ENCODE results near the gene ROBO2.

Gene ROBO2

DNA sequence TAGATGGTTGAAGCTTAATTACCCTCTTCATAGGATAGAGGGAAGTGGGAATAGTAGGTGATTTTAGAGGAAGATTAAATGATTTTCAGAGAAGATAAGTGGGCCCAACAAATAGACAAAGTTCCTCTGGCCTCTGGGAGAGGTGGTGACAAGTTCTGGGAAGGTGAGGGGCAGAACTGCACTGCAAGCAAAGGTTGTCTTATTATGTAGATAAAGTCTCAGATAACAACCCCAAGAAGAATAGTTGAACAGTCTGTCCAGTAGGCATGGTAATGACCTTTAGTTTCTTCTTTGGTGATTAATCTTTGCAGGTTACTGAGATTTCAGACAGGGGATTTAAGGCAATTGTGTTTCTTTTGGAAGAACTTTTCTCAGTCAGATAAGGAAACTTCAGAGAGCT lies 439.1 kb downstream of the ROBO2 start:
- DNase-seq (ENCODE audit: low read depth in 2 of 2), result no peak

DNA sequence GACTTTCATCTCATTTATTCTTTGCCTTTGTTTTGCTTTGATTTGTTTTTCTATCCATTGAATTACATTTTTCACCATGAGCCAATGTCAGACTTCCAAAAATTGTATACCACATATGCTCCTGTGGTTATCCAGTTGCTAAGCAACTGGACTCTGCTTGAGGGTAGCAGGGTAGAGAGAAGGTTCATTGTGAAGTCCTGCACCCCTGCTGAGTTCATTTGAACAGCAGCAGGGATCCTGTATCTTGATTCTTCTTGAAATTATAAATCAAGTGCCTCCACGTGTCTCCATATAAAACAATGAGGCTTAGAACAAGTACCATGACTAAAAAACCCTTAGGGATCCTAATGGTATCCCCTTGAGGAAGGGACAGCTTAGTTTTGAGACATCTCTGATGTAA lies 449.3 kb downstream of the ROBO2 start:
- DNase-seq (ENCODE audit: low read depth in 2 of 2), result no peak

DNA sequence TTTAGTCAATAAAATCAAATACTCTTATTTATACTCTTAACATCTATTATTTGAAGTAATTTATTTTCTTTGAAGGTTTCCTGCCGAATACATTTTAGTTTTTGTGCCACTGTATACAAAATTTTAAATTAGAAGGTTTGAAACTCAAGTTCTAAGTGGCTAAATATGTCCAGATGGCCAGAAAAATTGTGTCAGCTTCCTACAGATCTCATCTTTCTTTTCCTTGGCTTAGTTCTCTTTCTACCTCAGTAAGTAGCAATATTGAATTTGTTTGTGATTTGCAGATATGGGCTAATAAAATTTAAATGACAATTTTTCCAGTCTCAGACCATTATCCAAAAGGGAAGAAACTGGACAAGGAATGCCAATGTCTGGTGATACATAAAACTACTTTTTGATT lies 452.1 kb downstream of the ROBO2 start:
- no peak for DNase-seq (ENCODE audit: low read depth in 2 of 2)

DNA sequence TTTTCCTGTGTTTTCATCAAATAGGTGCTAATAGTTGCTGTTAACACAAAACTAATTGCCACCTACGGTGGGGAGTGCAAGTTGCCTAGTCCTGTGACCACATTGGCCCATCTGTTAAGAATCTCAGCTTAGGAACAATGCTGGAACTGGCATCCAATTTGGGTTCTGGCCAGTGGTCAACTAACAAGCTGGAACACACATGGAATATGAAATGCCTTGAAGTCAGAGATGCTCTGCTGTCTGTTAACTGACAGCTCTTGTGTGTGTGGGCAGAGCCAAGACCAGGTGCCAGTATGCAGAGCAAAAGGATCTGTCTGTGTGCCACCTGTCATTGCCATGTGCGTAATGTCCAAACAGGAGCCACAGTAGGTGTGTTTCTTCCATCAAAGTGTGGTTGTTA lies 460.8 kb downstream of the ROBO2 start:
- DNase-seq (ENCODE audit: low read depth in 2 of 2), result no peak

DNA sequence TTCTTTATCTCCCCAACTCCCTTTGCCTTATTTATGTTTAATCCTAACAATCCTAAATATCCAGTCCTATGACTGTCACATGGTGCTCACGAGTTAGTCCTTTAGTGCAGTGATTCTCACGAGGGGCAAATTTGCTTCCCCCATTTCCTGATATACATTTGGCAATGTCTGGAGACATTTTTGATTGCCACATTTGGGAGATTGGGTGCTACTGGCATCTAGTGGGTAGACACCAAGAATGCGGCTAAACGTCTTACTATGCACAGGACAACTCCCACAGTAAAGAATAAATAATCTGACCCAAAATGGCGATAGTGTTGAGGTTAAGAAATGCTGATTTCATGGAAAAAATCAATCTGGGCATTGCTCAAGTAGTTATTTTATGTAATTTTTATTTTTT lies 466.5 kb downstream of the ROBO2 start:
- DNase-seq (ENCODE audit: low read depth in 2 of 2), result no peak

DNA sequence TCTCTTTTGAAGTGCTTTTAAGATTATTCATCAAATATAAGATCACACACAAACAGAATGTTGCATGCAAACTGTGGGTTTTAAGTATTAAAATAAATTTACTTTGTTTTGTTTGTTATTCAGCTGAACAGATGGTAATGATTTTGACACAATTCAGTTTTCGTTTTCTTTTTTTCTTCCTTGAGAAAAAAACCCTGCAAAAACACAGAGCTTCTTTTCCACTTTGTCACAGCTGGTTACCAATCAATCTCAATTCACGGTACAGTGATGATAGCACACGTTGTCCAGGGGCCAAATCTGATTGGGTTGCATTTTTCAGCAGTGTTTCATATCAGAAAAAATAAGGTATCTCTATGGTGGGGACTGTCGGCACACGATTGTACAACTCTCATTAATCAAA lies 473.6 kb downstream of the ROBO2 start:
- peak; percentile 80 to 83 for DNase-seq (ENCODE audit: low read depth in 2 of 2)

DNA sequence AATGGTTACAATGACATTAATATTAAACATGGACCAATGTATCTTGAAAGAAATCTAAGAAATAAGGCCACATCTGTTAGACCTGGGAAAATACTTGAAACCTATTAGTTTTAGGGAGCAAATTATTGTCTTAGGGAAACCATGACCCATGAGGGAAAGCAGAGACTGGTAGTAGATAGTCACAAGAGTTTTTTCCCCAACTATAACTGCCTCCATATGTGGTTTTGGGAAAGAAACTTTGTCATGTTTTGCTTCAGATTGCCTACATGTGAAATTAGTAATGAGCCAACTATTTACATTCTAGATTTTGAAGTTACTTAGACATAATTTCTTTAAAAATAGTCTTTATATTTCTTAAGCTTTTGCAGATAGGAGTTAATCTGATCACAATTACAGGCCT lies 474.9 kb downstream of the ROBO2 start:
- peak in 1 of 2 experiments; percentile 19 for DNase-seq (ENCODE audit: low read depth in 2 of 2)

DNA sequence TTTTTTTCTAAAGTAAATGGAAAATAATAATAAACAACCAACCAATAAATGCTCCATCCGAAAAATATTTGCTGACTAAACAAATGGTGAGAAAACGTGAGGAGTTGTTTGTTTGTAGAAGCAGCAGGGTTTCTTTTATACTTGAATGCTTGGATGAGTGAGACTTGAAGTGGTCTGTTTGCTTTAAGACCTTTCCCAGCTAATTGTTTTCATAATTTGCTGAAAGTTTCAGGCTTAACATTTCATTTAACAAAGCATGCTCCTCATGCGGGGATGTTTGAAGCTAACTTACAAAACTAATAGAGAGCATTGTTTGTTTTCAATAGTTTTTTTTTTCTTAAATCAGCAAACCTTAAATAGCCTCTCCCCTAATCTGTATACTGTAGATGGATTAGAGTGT lies 484.6 kb downstream of the ROBO2 start:
- DNase-seq (ENCODE audit: low read depth in 2 of 2), result no peak

DNA sequence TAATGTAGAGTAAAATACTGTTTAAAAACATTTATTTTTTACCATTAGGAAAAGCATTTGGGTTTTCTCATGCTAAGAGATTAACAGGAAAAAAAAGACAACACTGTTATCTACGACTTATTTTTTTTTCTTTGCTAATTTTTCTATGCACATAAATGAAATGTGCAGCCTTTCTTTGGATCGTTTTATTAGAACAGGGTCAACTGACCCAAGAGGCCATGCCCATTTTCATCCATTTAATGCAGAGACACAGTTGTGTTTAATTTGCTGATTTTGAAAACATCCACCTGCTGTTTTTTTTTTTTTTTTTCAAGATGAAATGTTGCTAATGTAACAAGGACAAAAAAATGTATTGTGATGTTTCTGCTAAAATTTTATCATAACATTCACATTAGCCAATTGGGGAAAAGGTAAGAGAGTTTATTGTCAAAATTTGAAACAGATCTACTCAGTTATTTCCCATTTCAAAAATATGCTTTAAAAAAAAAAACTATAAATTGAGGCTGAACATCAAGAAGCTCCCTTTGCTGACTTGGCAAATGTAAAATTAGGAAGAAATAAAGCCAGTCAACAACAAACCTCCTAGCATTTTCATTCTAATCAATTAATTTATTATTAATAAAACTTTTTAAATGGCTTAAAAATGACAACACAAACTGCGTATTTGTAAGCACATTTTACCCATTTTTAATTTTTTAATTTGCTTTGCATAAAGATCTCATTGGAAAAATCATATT lies 485.2 kb downstream of the ROBO2 start:
- no peak for DNase-seq (ENCODE audit: low read depth in 2 of 2)

DNA sequence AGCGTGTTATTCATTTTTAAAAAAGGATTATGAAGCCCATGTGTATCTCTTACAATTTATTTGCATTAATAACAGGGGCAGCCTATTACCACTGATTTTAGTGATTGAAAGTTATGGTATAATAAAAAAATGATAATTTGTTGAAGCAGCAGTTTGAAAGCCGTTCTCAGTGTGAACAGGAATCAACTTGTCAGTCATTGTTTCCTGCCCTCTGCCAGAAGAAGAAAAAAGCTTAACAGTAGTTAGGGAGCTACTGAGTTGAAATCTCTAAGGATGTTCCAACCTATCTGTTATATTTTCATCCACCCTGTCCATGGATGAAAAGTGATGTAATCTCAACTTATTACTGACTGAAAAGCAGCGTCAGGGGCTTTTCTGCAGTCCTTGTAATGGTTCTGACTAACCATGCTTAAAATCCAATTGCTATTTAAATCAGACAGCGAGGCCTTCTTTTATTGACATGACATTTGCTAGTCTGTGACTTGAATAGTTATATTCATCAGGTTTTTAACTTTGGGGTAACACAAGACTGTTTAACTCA lies 486.7 kb downstream of the ROBO2 start:
- no peak for DNase-seq (ENCODE audit: low read depth in 2 of 2)

DNA sequence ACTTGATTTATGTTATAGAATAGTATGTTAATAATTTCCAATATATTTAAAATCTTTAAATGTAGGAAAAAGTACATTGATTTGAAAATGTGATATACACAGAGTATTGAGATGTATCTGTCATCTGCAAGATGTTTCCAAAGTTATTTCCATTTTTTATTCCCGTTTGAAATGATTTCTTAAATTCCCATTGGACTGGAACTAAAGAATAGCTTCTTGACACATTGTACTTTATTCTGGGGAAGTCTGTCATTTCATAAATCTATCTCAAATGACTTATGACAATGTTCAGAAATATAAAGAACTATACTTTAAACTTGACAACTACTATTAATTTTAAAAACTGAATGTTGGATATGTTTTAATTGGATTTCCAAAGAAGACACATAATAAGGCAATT lies 489.6 kb downstream of the ROBO2 start:
- no peak for DNase-seq (ENCODE audit: low read depth in 2 of 2)

DNA sequence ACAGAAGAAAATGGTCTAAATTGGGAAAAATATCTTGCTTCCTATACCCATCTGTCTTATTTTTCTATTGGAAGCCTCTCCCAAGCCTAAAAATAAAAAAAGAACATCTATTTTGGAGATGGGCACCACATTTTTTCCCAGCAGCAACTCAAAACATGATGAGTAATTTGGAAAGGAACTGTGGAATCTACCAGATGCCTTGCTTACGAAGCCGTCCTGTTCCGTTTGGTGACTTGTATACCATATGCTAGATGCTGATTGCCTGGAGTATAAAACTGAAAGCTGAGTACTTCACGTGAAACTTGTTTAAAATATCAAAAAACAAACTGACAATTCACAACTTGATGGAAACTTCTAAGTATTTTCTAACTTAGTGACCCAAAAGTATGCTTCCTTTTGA lies 491.0 kb downstream of the ROBO2 start:
- peak in 1 of 2 experiments; percentile 20 for DNase-seq (ENCODE audit: low read depth in 2 of 2)

DNA sequence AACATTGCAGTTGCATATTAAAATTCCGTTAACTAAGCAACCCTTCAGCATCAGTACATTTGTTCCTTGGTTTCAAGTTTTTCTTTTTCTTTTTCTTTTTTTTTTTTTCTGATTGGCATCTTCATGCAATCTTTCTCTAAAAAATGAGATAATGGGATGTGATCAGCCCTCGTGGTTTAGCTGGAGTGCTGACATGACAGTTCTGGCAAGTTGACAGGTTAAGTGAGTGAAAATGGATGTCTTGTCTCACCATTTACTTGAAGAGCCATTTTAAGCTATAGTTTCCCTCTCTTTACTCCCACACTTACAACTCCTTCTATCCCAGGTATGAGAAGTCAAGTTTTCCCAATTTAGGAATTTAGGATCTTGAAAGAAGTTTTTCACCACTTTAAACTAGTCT lies 495.2 kb downstream of the ROBO2 start:
- DNase-seq (ENCODE audit: low read depth in 2 of 2), result no peak

DNA sequence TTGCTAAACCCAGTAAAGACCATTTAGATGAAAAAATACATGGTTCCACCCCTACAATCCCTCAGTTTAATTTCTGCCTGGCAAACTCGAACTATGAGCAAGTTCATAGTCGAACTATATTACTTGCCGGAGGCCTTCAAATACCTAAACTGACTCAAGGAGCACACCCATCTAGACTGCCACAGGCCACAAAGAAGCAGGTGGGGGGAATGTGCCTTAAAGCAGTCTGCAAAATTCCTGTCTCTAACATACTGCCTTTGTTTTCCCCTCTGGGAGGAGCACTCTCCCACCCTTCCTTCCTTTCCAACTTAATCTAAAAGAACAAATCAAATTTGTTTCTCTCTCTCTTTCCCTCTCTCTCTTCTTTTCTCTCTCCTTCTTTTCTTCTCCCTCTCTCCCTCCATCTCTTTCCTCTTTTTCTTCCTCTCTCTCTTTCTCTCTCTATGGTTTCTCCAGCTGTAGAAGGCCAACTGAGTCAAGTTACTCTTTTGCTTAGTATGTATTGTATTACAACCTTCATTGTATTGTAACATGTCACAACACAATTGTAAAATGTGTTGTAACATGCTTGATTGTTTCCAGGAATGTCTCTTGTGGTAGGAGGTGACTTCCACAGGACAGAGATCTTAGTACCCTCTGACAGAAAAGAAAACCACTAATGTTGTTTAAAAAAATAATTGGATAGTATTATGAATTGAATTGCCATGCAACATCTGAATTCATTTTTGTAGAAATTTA lies 496.3 kb downstream of the ROBO2 start:
- no peak for DNase-seq (ENCODE audit: low read depth in 2 of 2)

DNA sequence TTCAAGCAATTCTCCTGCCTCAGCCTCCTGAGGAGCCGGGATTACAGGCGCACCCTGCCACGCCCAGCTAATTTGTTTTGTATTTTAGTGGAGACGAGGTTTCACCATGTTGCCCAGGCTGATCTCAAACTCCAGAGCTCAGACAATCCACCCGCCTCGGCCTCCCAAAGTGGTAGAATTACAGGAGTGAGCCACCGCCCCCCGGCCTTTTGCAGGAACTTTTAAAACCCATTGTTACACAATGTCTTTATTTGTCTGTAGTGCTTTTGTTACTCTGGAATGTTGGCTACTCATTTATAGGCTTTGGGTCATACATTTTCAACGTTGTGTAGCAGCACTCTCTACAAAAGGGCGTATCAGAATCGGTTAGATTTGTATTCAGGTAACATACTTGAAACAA lies 499.1 kb downstream of the ROBO2 start:
- no peak for DNase-seq (ENCODE audit: low read depth in 2 of 2)

DNA sequence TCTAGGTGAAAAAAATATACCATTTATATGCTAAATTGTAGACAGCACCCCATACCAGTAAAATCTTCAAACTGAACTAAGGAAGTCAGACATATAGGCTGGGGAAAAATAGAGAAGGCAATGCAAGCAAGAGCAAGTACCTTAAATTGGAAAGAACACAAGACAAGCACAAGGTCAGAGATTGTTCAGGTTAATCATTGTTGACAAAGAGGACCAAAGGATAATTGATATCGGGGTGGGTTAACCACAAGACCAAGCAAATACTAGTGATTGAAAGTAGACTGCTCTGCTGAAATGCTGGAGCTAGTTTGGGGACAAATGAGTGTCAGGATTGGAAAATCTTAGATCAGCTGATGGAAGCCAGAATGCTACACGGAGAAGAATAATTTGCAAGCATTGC lies 499.8 kb downstream of the ROBO2 start:
- no peak for DNase-seq (ENCODE audit: low read depth in 2 of 2)

DNA sequence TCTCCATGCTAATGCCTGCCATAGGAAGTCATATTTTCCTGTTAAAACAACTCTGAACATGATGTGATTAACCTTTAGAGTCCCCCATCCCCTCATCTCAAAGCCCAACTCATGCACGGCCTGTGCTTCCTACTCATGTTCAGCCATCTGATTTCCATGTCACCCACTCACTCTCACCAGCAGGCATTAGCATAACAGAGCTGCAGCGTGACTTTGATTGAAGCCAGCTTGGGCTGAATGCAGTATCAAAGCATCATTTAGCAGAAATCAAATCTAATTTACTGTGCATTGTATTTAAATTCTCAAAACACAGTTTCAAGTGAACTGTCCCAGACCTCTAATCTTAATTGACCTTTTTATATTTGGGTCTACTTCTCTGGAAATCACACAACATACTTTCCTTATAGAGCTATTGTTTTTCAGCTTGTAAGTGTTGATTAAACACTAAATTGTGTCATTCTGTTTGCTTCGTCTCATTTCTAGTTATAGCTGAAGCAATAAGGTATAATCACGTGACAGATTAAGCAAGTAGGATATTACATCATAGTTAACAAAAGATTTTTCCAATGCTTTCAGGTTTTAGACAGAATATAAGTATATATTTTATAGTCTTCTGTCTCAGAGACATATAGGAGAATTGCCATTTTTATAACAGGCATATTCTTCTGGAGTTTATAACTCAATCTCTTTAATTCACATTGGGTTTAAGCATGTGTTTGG lies 501.5 kb downstream of the ROBO2 start:
- no peak for DNase-seq (ENCODE audit: low read depth in 2 of 2)

DNA sequence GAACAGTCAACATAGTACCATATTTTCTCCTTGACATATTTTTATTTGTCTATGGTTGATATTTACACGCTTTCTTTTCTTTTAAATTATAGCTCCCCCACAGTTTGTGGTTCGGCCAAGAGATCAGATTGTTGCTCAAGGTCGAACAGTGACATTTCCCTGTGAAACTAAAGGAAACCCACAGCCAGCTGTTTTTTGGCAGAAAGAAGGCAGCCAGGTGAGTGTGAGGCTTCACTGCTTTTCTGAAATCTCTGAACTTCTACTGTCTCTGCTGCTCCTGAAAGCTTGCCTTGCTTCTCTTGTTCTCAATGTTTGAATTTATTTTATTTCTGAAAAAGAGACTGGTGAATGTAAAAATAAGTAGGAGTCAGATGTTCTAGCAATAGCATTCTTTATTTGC lies 506.3 kb downstream of the ROBO2 start:
- no peak for DNase-seq (ENCODE audit: low read depth in 2 of 2)

DNA sequence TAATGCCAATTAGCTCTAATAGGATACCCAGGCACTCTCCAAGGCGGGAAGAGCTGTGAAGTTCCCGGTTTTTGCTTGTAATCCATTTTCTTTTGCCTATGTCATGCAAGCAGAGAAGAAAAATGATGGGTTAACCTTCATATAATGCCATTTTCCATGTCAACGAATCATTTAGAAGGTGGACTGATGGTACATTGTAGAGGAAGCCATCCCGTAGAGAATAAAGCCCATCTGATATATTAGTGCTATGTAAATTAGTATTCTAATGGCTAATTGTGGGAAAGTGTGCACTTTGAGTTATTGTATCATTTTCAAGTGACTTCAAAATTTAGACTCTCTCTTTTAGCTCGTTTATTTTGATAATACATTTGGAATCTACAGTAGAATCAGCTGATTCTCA lies 509.1 kb downstream of the ROBO2 start:
- no peak for DNase-seq (ENCODE audit: low read depth in 2 of 2)

DNA sequence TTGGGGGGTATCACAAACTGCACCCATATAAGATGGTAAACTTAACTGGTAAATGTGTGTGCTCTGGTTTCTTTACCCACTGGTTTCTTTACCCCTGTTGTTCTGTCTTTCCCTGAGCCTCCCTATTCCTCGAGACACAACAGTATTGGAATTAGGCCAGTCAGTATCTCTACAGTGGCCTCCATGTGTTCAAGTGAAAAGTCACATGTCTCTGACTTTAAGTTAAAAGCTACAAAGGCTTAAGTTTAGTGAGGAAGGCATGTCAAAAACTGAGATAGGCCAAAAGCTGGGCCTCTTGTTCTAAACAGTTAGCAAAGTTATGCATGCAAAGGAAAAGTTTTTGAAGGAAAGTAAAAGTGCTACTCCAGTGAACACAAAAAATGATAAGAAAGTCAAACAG lies 513.3 kb downstream of the ROBO2 start:
- DNase-seq (ENCODE audit: low read depth in 2 of 2), result no peak

DNA sequence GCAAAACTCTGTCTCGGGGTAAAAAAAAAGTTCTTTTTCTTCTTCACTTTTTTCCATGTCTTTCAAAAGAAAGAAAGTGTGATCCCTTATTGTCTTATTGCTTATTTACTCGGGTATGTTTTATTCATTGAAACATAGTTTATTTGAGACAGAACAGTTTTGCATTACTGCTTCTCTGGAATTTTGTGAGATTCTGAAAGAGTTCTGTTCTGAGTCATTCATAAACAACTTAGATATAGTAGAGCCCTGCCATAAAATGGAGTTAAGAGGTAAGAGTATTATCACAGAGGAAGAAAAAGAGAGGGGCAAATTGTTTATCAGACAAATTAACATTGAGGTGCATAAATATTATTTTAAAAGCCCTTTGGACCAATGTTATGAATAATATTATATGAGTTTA lies 522.2 kb downstream of the ROBO2 start:
- DNase-seq (ENCODE audit: low read depth in 2 of 2), result no peak

DNA sequence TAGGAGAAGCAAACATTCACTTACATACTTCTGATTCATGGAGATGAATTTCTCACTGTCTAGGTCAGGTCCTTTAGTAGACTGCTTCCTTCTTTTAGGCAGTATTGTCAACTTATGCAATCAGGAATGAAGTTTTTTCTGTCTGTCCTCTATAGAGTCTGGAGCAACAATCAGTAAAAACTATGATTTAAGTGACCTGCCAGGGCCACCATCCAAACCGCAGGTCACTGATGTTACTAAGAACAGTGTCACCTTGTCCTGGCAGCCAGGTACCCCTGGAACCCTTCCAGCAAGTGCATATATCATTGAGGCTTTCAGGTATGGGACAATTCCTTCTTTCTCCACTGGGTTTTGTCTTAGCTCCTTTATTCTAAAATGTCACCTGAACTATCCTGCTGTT lies 523.1 kb downstream of the ROBO2 start:
- no peak for DNase-seq (ENCODE audit: low read depth in 2 of 2)

DNA sequence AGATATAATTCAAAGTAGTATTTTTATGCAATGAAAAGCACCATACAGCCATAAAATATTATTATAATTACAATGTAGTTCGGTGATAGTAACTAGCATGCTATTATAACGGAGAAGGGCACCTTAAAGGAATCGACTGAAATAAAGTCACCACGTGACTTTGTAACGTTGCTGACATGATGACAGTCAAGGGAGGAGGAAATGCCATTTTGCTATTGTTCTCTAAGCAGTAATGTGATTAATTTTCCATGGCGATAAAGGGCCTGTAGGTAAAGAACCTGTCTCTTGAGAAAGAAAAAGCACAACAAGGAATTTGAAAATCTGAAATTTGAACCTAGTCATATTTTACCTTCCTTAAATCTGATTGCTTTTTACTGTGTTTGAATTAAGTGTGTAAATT lies 526.2 kb downstream of the ROBO2 start:
- no peak for DNase-seq (ENCODE audit: low read depth in 2 of 2)
